ENCODE results near the gene SLFN14.

GRCh38 chr17:35605678-35606077 is 45.1 kb upstream of the SLFN14 start:
- TF ChIP-seq CTCF (IDR thresholded peaks at IDR 0.05) (no peak), ZFX (IDR thresholded peaks at IDR 0.05; ENCODE audit: borderline replicate concordance) (no peak)
